PC-9 (cell line): Measurements from ENCODE around the gene CNIH3. TPM values are rescaled to one million over a fixed set of nuclear protein-coding genes. Genes with fewer than 3 reads are reported as not detected.

Source experiments
- BruUV-seq: library from RNA; stranded (reverse); fragments of 400-500 nt; replicated peaks from 2 replicates; lab custom pipeline; 2021; lab: Mats Ljungman, UMichigan
- CTCF ChIA-PET: fragments of 300-600 bp; sonication (Branson Sonifier 250); formaldehyde crosslinking; loops from one replicate; lab custom pipeline; 2022; ENCODE audit warnings: antibody characterized with exemption; lab: Charles Lee
- POLR2A ChIA-PET: fragments of 300-600 bp; sonication (Branson Sonifier 250); formaldehyde crosslinking; loops from one replicate; lab custom pipeline; 2022; ENCODE audit warnings: antibody characterized with exemption; ENCODE audit not compliant: unreplicated experiment; lab: Charles Lee
- DNase-seq, 2 experiments: peaks; one replicate each; pipeline versions ENCODE4 v3.0.0 to v3.0.0-alpha.2; 2015 to 2022; ENCODE audit warnings: mixed read lengths in 1 of 2
- H2AFZ ChIP-seq: fragments of 200-600 bp; sonication (generic); 2 replicates; pipeline ENCODE4 v1.8.1; 2017; ENCODE audit warnings: antibody characterized with exemption
- H3F3A ChIP-seq: fragments of 200-600 bp; sonication (generic); 2 replicates; pipeline ENCODE4 v1.8.1; 2017; ENCODE audit warnings: antibody characterized with exemption, mild to moderate bottlenecking, low read depth; ENCODE audit not compliant: insufficient read depth
- H3K27ac ChIP-seq: fragments of 200-600 bp; sonication (generic); 2 replicates; pipeline ENCODE4 v1.6.1; 2016; ENCODE audit warnings: mixed run types
- H3K27me3 ChIP-seq: fragments of 200-600 bp; sonication (generic); 2 replicates; pipeline ENCODE4 v1.6.1; 2016; ENCODE audit warnings: low read depth, mixed run types; ENCODE audit not compliant: insufficient read depth
- H3K36me3 ChIP-seq: fragments of 200-600 bp; sonication (generic); 2 replicates; pipeline ENCODE4 v1.6.1; 2016; ENCODE audit warnings: low read depth, mixed run types
- H3K4me1 ChIP-seq: fragments of 200-600 bp; sonication (generic); replicated peaks from 2 replicates; pipeline ENCODE4 v1.6.1; 2016; ENCODE audit warnings: mixed run types; ENCODE audit not compliant: insufficient read depth
- H3K4me2 ChIP-seq: fragments of 200-600 bp; sonication (generic); 2 replicates; pipeline ENCODE4 v1.6.1; 2017; ENCODE audit warnings: mixed run types
- H3K4me3 ChIP-seq: fragments of 200-600 bp; sonication (generic); 2 replicates; pipeline ENCODE4 v1.6.1; 2016; ENCODE audit warnings: mixed run types
- H3K79me2 ChIP-seq: fragments of 200-600 bp; sonication (generic); 2 replicates; pipeline ENCODE4 v1.6.1; 2017; ENCODE audit warnings: low read depth, mixed run types
- H3K9me2 ChIP-seq: fragments of 200-600 bp; sonication (generic); 2 replicates; pipeline ENCODE4 v1.8.1; 2017; ENCODE audit warnings: mild to moderate bottlenecking; ENCODE audit not compliant: insufficient read depth
- H3K9me3 ChIP-seq: fragments of 200-600 bp; sonication (generic); 2 replicates; pipeline ENCODE4 v1.8.1; 2016; ENCODE audit warnings: low read depth; ENCODE audit not compliant: insufficient read depth
- H4K20me1 ChIP-seq: fragments of 200-600 bp; sonication (generic); 2 replicates; pipeline ENCODE4 v1.8.1; 2017; ENCODE audit not compliant: insufficient read depth
- CTCF ChIP-seq: fragments of 200-600 bp; sonication (generic); conservative IDR thresholded peaks from 2 replicates; pipeline ENCODE4 v1.6.1; 2017; ENCODE audit warnings: mixed run types, antibody characterized with exemption, mild to moderate bottlenecking, moderate library complexity
- EZH2 ChIP-seq: fragments of 200-600 bp; sonication (generic); IDR thresholded peaks from 2 replicates; pipeline ENCODE4 v1.8.0; 2017; ENCODE audit warnings: antibody characterized with exemption, low read depth
- intact Hi-C: fragments of 100-400 bp; cut with micrococcal nuclease; formaldehyde crosslinking; loops from one replicate; pipeline ENCODE4 v1.10.0; 2022; ENCODE audit not compliant: unreplicated experiment
- total RNA-seq: library from RNA; stranded (reverse); gene quantifications from 2 replicates; pipeline ENCODE4 v1.2.3, GENCODE V29; 2021

The CNIH3 gene
- total RNA-seq, 1 experiment from 2014 or later, result 8.4 TPM

DNA sequence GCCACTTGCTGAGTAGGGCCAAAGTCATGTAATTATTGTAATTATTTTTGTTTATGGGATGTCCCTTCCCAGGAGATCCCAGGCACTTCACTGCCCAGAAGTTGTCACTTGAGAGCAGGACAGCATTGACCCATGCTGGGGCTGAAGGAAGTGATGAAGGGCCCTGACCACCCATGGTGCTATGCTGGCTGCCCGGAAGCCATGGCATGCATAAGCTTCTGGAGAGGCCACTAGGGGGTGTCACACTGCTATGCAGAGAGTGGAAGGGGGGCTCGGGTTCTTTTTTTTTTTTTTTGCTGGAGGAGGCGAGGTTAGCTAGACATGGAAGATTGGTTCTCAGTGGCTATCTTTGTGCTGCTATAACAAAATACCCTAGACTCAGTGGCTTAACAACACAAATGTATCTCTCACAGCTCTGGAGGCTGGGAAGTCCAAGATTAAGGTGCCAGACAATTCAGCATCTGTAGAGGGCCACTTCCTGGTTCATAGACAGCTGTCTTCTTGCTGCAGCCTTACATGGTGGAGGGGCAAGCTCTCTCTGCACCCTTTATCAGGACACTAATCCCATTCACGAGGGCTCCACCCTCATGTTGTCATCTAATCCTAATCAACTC lies 84.9 kb downstream of the CNIH3 start:
- CTCF ChIA-PET, result interaction anchor here (0.6 to 1.7 kb wide), 5 partner anchors 19 to 222 kb away, joined by 3 to 12 read pairs (median 4); no protein-coding TSS in a partner anchor

GRCh38 chr1:224703702-224704101 lies 87.6 kb downstream of the CNIH3 start:
- Histone ChIP-seq H3K4me3 (no peak overlapping the region), H2AFZ (no peak overlapping the region), H3K4me2 (no peak overlapping the region), H3K79me2 (no peaks in the 10 kb centered on the region), H3K4me1 (no peaks in the 10 kb centered on the region), H3K36me3 (no peaks in the 10 kb centered on the region), H3K27me3 (no peaks in the 10 kb centered on the region), H3K27ac (no peak overlapping the region), H3F3A (no peaks in the 10 kb centered on the region), H4K20me1 (no peaks in the 10 kb centered on the region), H3K9me3 (no peaks in the 10 kb centered on the region), H3K9me2 (no peaks in the 10 kb centered on the region)
- intact Hi-C loops, result no loop called here
- CTCF ChIA-PET, result no interaction called here
- POLR2A ChIA-PET, result no interaction called here
- DNase-seq, result no peak
- TF ChIP-seq CTCF, result no peak
- no peak for TF ChIP-seq EZH2
- BruUV-seq, result no TSS peak

More for the DNA sequence above, 84.9 kb downstream of the CNIH3 start:
- BruUV-seq, result no TSS peak
- Histone ChIP-seq H3K9me2 (no peaks in the 10 kb centered on the region), H3K79me2 (no peaks in the 10 kb centered on the region), H3K27me3 (no peaks in the 10 kb centered on the region), H3K36me3 (no peaks in the 10 kb centered on the region), H3K27ac (no peak overlapping the region), H3F3A (no peaks in the 10 kb centered on the region), H3K4me3 (no peak overlapping the region), H3K4me1 (no peaks in the 10 kb centered on the region), H4K20me1 (no peaks in the 10 kb centered on the region), H2AFZ (no peak overlapping the region), H3K4me2 (no peak overlapping the region), H3K9me3 (no peaks in the 10 kb centered on the region)
- peak; percentile 58 for TF ChIP-seq CTCF
- no peak for TF ChIP-seq EZH2
- intact Hi-C loops, result loop anchor here (2.0 kb wide), 1 partner anchor 150 kb away; no protein-coding TSS in a partner anchor
- POLR2A ChIA-PET, result no interaction called here
- no peak for DNase-seq

GRCh38 chr1:224704107-224704735 lies 88.1 kb downstream of the CNIH3 start:
- Histone ChIP-seq H3F3A (no peaks in the 10 kb centered on the region), H3K79me2 (no peaks in the 10 kb centered on the region), H4K20me1 (no peaks in the 10 kb centered on the region), H3K27ac (no peak overlapping the region), H2AFZ (no peak overlapping the region), H3K27me3 (no peaks in the 10 kb centered on the region), H3K9me3 (no peaks in the 10 kb centered on the region), H3K4me1 (no peaks in the 10 kb centered on the region), H3K36me3 (no peaks in the 10 kb centered on the region), H3K9me2 (no peaks in the 10 kb centered on the region), H3K4me2 (no peak overlapping the region), H3K4me3 (no peak overlapping the region)
- POLR2A ChIA-PET, result no interaction called here
- TF ChIP-seq EZH2 (no peak), CTCF (no peak)
- no peak for DNase-seq
- intact Hi-C loops, result no loop called here
- BruUV-seq, result no TSS peak
- CTCF ChIA-PET, result no interaction called here
